ENCODE data around the gene ZFAND4.
"Not testable (repeated sequence)": the region's sequence is repeated elsewhere in the genome, so short reads cannot be mapped to it uniquely, and the experiment has no call there.

ZFAND4 gene

DNA sequence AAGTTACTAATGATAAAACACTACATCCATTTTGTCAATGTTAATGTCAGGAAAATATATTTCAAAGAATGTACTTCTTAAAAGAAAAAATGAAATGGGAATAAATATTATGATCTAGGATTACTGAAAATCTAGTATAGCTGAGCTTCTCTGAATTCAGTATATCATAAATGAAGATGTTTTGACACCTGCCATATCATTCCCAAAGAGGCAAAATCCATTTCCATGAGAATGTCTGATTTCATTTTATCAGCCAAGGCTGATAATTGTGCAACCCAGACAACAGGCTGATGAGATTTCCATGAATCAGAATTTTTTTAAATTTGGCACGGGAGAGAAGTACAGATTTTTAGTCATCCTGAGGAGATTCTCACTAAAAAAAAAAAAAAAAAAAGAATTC is 32.5 kb downstream of the ZFAND4 start:
- no peak for DNase-seq

DNA sequence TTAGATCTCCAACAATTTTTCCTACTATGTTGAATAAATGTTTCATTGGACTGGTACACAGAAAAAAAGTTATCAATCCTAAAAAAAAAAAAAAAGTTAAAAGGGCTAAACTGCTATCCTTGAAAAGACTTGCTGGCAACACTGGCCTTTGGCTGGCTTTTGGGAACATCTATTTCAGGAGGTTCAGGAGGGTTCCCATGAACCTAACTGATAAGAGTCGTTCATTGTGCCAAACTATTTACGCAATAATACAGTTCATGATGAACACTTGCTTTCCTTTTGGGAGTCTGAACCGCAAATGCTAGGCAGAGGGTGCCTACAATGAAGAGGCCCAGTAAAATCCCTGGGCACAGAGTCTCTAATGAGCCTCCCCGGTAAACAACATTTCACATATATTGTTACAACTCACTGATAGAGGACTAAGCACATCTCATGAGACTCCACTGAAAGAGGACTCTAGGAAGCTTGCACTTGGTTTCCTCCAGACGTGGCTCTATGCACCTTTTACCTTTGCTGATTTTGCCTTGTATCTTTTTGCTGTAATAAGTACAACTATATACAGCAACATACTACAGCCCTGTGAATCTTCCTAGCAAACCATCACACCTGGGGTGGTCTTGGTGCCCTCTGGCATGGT is 45.0 kb downstream of the ZFAND4 start:
- no peak for DNase-seq

DNA sequence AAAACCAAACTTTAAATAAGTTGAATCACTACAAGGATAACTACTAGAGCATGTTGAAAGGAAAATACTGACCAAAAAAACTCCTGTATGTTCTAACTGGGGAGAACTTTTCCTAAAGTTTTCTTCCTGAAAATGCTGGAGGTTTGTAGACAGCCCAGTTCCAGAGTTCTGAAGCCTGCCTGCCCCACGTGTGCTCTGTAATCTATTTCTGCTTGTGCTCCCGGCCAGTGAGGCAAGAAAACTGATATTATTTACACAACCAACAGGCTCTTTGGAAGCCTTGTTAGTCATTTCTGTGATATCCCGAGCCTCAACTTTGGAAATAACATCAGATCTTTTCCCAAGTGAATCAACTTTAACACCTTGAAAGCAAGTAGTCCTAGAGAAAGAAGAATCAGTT is 46.7 kb downstream of the ZFAND4 start:
- DNase-seq, result no peak

DNA sequence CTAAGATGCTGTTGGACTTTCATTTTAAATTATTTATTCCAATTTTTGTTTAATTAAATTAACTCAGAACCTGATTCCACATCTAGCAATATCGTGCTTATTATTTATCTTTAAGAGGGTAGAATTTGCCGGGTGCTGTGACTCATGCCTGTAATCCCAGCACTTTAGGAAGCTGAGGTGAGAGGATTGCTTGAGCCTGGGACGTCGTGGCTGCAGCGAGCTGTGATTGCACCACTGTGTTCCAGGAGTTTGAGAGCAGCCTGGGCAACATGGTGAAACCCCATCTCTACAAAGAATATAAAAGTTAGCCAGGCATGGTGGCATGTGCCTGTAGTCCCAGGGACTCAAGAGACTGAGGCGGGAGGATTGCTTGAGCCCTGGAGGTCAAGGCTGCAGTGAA is 47.8 kb downstream of the ZFAND4 start:
- DNase-seq, result no peak

DNA sequence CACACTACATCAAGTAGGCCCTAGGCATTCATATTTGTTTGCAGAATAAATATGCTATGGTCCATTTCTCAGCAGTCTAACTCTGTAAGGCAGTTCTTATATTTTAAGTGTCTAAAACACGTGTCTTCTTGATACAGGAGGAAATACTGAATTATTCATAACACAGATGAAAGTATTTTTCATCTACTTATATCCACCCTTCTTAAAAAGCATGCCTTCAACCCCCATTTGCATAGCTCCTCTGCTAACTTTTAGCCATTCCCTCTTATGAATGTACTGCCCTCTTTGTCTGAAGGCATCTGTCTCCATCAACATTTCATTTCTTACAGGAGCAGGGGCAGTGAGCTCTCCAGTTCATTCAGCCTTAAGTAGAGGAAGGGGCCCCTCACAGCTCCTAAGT is 57.7 kb downstream of the ZFAND4 start:
- DNase-seq, result no peak

DNA sequence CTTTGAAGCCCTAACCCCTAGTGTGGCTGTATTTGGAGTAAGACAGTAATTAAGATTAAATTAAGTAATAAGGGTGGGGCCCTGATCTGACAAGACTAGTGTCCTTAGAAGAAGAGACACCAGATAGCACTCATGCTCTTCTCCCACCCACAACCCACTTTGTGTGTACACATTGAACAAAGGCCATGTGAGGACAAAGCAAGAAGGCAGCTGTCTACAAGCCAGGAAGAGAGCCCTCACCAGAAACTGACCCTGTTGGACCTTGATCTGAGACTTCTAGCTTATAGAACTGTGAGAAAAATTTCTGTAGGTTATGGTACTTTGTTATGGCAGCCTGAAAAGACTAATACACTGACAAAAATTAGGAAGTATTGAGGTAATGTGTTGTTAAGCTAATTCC is 59.8 kb downstream of the ZFAND4 start:
- no peak for DNase-seq

DNA sequence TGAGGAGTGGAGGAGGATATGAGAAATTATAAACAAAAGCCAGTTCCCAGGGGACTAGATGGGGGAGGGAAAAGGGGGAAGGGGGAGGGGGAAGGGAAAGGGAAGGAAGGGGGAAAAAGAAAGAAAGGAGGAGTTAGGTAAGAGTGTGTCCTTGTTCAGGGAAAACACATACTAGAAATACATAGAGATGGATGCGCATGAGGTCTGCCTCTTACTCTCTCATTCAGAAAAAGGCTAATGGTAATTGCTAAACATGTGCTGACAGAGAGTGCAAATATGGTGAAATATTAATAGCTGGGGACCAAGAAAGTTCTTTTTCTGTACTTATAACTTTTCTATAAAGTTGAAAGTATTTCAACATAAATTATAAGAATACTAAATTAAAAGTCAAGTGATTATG is 64.5 kb downstream of the ZFAND4 start:
- DNase-seq, result no peak

DNA sequence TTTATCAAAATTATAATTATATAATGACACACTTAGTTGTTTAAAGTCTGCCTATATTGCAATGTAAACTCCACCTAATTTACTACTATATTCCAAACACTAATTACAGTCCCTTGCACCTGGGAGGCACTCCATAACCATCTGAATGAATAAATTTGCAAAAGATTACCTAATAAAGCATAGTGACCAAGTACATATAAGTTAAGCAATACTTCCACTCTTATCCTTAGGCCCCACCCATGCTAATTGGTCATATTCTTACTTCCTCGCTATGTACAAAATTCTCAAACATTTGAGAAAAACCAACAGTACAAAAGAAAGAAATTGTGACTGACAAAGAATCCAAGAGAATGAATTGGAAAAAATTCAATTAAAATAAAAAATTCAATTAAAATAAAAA is 65.3 kb downstream of the ZFAND4 start:
- DNase-seq, result no peak

DNA sequence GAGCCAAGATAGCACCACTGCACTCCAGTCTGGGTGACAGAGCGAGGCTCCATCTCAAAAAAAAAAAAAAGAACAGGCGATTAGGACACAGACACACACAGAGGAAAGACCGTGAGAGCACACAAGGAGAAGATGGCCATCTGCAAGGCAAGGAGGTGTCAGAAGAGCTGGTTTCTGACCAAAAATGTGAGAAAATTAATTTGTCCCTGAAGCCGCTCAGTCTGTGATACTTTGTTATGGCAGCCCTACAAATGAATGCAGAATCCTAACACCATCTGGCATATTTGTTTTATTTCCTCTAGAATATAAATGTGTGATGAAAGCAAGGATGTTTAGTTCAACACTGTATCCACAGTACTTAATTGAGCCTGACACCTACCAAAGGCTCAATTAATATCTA is 69.7 kb downstream of the ZFAND4 start:
- no peak for DNase-seq

DNA sequence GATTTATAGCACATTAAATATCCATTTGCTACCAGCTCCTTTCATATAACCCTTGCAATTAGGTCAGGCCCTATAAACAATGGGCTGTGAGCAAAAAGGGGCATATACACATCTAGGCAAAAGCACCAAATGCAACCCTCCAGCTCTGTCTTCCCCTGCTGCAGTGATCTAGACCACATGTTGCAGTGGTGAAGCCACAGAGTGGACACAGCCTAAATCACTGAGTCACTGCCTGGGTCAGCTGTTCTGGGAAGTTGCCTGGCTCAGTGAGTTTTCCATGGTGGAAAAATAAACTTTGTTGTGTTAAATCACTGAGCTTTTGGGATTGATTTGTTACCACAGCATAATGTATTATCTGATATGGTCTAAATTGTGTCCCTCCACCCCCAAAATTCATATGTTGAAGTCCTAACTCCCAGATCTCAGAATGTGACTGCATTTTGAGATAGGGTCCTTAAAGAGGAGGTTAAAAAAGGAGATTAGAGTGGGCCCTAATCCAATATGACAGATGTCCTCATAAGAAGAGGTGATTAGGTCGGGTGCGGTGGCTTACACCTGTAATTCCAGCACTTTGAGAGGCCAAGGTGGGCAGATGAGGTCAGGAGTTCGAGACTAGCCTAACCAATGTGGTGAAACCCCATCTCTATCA is 70.4 kb downstream of the ZFAND4 start:
- no peak for DNase-seq

DNA sequence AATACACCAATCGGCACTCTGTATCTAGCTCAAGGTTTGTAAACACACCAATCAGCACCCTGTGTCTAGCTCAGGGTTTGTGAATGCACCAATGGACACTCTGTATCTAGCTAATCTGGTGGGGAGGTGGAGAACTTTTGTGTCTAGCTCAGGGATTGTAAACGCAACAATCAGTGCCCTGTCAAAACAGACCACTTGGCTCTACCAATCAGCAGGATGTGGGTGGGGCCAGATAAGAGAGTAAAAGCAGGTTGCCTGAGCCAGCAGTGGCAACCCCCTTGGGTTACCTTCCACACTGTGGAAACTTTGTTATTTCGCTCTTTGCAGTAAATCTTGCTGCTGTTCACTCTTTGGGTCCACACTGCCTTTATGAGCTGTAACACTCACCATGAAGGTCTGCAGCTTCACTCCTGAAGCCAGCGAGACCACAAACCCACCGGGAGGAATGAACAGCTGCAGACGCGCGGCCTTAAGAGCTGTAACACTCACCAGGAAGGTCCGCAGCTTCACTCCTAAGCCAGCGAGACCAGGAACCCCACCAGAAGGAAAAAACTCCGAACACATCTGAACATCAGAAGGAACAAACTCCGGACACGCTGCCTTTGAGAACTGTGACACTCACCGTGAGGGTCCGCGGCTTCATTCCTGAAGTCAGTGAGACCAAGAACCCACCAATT is 71.2 kb downstream of the ZFAND4 start:
- not testable (repeated sequence) for DNase-seq

DNA sequence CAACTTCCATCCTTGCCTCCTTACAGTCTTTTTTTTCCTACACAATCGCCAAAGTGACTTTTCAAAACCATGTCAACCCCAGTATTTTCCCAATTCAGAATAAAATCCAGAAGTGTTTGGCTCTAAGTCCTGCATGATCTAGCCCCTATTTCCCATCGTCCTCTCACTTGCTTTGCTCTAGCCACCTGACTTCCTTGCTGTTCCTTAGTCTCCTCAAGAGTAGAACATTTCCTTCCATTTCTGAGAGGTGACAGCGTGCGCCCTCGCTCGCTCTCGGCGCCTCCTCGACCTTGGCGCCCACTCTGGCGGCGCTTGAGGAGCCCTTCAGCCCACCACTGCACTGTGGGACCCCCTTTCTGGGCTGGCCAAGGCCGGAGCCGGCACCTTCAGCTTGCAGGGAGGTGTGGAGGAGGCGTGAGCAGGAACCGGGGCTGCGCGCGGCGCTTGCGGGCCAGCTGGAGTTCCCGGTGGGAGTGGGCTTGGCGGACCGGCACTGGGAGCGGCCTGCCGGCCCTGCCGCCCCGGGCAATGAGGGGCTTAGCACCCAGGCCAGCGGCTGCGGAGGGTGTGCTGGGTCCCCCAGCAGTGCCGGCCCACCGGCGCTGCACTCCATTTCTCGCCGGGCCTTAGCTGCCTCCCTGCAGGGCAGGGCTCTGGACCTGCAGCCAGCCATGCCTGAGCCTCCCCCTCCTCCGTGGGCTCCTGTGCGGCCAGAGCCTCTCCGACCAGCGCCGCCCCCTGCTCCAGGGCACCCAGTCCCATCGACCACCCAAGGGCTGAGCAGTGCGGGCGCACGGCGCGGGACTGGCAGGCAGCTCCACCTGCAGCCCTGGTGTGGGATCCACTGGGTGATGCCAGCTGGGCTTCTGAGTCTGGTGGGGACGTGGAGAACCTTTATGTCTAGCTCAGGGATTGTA is 72.0 kb downstream of the ZFAND4 start:
- not testable (repeated sequence) for DNase-seq

DNA sequence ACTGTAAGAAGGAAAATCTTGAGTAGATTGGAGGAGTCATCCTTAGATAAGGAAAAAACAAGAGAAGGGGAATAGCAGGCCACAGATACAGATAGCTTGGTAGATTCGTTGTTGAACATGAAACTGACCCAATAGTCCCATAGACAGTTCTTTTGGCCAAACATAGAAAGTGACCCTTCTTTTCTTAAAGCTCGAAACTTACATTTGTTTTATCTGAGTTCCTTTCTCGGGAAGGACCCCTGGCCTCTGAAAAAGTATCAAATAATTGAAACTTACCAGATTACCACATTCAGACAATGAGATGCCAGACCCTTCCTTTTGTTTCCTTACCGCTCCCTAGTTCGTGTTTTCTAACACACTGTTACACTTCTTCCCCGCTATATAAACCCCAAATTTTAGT is 72.9 kb downstream of the ZFAND4 start:
- DNase-seq, result no peak

DNA sequence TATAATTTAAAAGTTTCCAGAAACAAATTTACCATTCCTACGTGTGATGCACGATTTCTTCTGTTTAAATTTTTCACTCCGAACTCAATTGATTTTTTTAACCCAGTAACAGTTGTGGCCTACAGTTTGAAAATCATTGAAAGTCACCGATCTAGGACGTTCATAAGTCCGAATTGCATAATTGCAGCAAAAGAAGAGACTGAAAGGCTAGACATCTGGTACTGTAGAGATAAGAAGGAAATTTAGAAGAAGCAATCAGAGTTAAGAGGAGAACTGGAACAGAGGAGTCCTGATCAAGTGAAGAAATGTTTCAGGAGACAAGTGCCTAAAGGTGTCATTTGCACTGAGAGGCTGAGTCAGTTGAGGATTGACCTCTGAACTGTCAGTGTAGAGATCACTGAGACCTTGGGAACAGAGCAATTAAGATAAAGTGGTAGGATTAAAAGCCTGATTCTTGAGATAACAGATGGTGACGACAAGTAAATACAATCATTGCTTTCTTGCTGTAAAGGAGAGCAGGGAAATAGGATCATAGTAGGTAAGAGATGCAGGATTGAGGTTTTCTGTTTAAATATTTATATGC is 73.5 kb downstream of the ZFAND4 start:
- DNase-seq, result no peak

DNA sequence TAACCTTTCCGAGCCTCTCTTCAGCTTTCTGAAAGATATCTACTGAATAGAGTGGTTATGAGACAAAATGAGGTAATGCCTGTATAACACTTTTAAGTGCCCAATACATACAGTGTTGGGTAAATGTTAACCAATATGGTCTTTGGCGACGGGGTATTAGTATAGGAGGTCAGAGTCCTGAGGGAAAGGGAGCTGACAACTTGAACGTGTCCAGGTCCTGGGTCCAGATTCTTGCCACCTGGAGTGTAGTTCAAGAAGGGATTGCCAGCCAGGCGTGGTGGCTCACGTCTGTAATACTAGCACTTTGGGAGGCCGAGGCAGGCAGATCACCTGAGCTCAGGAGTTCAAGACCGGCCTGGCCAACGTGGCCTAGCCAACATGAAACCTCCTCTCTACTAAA is 76.0 kb downstream of the ZFAND4 start:
- no peak for DNase-seq

DNA sequence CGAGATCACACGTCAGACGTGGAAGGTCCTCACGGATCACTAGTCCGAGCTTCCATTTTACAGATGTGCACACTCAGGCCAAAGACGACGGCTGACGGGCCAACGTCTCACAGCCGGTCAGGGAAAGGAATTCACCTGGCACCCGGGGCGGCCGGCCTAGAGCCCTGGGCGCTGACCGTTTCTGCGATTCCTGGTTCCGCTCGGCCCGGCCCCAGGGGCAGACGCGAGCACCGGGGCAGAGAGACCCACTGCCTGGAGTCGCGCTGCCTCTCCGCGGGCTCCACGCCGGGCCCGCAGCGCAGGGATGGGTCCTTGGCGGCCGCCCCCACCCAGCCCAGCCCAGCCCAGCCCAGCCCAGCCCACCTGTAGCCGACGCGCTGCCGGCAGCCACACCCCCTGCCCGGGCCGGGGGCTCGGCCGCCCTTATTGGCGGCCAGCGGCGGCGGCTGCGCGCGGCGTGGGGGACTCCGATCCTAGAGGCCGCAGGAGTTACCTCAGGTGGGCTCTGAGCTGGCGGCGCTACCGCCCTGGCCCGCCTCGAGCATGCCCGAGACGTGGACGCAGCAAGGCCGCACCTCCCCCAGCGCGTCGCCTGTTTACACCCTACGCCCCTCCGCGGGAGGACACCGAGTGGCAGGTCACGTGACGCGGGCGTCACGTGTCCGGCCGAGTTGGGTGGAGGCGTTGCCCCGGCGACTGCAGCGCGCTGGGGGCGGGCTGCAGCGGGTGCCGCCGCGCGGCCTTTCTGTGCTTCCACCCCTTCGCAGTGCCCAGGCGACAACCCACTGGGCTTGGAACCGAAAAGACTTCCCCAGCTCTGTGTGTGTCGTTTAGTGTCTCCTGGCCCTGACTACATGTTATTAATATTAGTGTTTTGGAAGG is 78.1 kb downstream of the ZFAND4 start:
- DNase-seq, result peak; percentile 47

DNA sequence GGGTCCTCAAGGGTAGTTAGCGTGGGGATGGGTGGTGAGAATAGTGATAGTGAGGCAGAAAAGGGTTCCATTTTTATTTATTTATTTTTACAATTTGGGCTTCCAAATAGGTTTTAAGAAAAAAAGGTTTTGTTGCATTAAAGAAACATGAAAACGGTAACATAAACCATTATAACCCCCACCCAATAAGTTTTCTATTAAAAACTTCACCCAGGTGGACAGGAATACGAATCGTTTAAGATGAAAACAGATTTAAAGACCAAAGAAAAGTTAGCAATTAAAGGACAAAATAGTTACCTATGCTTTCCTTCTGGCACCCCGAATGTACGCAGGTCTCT is 78.7 kb downstream of the ZFAND4 start:
- no peak for DNase-seq

DNA sequence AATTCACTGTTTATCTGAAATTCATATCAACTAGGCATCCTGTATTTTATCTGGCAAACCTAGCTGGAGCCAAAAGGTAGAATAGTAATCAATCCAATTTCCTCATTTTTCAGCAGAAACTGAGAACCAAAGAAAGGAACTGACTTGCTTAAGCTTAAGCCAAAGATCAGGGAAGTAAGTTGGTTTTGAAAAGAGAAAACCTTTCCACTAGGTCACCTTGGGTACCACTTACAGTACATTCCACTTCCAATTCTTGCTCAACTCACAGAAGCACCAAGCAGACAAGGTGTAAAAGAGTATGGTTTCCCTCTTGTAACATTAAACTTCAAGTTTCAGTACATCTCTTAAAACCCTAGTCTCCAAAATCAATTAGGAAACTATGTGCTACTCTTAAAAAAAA is 79.6 kb downstream of the ZFAND4 start:
- no peak for DNase-seq

DNA sequence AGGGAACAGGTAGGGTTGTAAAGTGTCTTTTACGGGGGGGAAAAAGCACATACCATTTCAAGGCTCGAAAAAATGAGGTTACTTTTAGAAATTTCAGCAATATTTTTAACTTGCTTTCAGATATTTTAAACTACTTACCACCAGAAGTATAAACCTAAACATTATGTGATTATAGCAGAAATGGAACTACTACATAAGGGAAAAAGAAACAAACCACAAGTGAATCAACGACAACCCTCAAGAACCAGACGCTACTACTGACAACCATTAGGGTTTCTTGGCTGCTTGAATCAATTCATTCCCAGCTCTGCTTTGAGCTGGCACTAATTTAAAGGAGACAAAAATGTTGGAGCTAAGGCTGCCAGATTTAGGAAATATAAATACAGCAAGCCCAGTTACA is 80.1 kb downstream of the ZFAND4 start:
- DNase-seq, result no peak

DNA sequence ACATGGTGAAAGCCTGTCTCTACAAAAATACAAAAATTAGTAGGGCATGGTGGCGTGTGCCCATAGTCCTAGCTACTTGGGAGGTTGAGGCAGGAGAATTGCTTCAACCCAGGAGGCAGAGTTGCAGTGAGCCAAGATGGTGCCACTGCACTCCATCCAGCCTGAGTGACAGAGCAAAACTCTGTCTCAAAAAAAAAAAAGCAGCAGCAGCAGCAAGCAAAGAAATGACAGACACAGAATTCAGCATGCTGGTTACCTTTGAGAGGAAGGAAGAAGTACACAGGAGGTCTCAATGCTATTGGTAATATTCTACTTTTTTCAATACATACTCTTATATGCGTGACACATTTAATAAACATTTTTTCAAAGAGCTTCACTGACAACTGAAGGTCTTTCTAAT is 81.3 kb downstream of the ZFAND4 start:
- no peak for DNase-seq

DNA sequence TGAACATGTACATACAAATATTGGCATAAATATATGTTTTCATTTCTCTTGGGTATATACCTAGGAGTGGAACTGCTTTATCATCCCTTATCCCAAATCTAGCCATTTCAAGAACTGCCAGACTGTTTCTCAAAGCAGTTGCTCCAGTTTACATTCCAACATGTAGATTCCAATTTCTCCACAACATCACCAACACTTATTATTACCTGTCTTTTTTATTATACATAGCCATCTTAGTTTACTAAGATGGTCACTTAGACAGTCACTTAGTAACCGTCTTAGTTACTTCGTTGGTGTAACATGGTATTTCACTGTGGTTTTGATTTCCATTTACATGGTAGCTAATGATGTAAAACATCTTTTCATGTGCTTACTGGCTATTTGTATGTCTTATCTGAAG is 82.7 kb downstream of the ZFAND4 start:
- no peak for DNase-seq

DNA sequence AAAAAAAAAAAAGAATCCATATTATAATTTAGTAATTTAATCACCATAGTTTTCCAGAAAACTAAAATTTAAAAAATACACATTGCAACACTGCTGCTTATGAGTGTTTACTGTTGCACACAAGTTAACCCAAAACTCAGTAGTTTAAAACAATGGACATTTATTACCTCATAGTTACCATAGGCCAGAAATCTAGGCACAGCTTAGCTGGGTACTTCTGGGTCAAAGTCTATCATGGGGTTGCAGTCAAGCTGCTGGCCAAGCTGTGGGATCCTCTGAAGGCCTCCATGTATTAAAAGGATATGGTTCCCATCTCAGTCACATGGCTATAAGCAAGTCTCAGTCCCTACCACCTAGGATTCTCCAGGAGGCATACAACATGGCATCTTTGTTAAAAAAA is 83.6 kb downstream of the ZFAND4 start:
- no peak for DNase-seq

Data from GOT3 (cell line).